Left hindlimb (tissue), 1 donor: ENCODE measurements around the gene PRKAG2.

Experiments used
- DNase-seq: peaks from one replicate; pipeline ENCODE4 v3.0.0-alpha.2; 2018

PRKAG2 gene

DNA sequence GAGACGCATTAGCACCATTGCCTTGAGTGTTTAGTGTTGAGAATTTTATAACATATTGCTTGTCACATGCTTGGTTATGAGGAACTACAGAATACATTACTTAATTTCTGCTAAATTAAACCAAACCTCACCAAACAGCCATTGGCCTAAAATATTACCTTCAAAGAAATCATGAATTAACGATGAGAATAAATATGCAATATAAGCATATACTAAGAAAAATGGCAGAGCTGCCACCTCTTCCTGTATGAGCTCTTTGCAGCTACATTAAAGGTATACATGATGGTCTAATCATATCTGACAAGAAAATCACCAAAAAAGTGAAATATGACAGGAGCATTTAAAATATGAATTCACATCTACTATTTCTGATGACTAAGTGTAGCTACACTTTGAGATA lies 352.1 kb downstream of the PRKAG2 start:
- no peak for DNase-seq

GRCh38 chr7:151524331-151524730 lies 352.6 kb downstream of the PRKAG2 start:
- DNase-seq = no peak

- peak; percentile 58 for DNase-seq
Measured at GRCh38 chr7:151520419-151521261, 356.3 kb downstream of the PRKAG2 start.

DNA sequence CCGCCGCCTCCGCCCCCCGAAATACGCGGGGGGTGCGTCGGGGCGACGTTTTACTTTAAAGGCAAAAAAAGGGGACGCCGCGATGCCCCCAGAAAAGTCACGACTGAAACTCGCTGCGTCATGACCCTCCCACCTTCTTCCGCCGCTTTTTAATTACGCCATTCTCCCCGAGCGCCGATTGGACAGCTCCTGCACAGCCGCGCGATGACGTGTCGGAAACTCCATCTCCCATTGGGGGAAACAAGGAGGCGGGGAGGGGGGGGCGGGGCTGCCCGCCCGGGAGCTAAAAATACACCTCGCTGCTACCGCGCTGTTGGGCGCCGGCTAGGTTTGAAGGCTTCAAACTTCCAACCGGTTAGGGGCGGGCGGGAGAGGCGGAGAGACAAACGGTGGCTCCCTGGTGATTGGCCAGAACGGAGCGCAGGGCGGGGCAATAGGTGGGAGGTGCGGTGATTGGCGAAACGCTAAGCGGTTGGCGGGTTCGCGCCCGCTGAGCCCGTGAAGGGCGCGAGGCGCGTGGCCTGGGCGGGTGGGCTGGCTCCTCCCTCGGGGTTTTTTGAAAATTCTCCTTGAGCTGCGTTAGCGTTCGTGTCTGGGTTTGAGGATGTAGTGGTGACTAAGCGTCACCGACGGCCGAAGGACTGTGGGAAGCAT lies 357.0 kb downstream of the PRKAG2 start, which contains the start of gene RHEB:
TSS of gene RHEB (minus strand) at position 131 of the 654 bp plus-strand sequence. CDS start 384 bp downstream, outside the sequence.
- DNase-seq = peak; percentile 100

DNA sequence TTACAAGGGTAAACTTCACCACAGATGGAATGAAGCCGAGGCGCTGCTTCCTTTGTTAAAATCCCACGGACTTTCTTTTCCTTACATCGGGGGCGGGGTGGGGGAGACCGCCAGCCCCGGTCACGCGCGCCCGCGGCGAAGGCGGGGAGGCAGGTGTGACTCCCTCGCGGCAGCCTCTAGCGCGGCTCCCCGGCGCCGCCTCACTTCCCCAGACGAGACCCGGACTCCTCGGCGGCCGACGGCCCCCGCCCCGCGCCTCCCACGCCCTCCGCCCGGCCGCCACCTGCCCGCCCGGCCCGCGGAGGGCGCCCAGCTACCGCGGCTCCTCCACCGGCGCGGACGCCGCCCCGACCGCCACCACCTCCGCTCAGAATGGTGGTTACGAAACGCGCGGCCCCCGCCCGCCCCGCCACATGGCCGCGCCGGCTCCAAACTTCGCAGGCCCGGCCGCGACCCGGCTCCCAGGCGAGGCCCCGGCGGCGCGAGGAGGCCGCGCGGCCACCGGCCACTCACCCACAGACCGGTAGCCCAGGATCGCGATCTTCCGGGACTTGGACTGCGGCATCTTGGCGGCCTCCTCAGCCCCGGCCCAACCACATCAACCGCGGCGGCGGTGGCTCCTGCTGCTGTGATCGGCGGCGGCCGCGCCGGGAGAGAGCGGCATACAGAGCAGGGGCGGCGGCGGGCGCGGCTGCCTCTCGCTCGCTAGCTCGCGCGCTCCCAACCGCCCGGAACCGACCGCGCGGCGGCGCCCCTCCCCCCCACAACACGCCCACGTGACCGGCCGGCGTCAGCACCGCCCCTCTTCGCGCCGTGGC lies 357.8 kb downstream of the PRKAG2 start:
- DNase-seq = peak; percentile 70

DNA sequence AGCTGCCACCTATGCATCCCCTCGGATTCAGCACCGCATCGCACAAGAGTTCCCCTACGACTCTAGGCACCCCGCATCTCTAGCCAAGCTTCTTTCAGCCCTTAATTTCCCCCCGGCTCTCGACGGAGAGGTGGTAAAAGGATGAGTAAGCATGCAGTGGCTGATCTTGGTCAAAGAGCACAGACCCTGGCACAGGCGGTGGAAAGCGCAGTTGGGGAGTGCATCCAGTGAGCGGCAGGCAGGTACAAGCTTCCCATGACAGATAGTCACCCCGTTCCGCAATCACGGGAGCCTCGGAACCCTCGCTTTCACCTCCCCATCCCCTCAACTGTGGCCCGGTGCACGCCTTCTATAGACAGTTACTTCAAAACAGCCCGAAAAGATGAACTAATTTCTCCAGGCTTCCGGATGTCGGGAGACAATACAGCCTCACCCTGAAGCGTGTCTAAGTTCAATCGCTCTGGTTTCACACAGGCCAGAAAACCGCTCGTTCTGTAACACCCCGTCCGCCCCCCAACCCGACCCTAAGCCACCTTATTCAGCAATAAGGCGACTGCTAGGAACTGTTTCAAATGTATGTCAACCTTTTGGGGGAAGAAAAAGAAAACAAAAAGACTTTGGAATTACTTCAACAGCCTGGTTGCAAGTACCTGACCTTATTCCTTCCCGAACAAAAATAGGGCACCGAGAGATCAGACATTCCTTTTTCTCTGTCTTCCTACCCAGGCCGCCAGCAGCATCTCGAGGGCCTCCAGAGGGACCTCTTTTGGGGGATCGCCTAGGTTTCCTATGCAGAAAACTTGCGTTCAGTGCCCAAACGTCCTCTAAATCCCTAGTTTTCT lies 358.6 kb downstream of the PRKAG2 start:
- peak; percentile 55 for DNase-seq

DNA sequence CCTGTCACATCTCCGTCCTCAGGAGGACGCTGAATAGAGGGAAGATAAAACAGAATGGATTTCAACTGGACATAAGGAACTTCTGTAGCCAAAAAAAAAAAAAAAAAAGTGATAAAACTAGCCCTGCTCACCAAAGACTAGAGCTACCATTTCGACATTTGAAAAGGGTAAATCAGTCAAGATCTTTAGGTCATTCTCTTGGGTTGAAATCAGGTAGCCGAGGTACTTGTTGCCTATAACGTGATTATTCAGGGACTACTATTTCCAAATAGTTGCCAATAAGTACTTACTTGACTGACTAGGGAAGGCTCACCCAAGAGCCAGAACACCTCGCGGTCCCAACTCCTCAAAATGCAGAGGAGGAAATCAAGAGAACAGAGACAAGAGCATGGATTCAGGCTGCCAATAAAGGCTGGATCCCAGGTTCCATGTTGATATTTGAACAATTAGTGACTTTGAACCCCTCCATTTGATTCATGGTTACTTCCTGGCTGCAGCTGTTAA lies 359.3 kb downstream of the PRKAG2 start:
- DNase-seq = no peak

DNA sequence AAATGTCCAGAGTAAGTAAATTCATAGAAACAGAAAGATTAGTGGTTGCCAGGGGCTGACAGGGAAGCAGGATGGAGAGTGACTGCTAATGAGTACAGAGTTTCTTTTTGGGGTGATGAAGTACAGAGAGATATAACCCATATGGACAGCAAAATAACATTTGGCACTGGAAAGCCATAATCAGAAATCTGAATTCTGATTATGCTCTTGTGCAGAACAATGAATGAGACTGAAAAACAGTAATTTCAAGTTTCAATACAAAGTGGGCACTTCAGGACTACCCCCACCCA lies 361.7 kb downstream of the PRKAG2 start:
- no peak for DNase-seq

DNA sequence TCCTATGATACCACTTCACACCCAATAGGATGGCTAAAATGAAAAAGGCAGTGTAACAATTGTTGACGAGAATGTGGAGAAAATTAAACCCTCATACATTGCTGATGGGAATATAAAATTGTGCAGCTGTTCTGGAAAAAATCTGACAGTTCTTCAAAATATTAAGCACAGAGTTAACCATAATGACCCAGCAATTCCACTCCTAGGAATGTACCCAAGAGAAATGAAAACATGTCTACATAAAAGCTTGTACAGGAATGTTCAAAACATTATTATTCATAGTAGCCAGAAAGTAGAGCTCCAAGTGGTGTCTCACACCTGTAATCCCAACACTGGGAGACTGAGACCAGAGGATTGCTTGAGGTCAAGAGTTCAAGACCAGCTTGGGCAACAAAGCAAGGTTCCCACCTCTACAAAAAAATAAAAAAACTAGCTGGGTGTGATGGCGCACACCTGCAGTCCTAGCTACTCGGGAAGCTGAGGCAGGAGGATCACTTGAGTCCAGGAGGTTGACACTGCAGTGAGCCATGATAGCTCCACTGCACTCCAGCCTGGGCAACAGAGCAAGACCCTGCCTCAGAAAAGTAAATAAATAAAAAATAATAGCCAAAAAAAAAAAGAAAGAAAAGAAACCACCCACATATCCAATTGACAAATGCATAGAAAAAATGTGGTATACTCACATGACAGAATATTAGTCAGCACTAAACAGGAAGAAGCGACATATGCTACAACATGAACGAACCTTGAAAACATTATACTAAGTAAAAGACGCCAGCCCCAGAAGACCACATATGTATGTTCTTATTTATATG lies 362.2 kb downstream of the PRKAG2 start:
- DNase-seq = no peak

- DNase-seq = no peak
Measured at GRCh38 chr7:151513133-151513532, 363.8 kb downstream of the PRKAG2 start.

DNA sequence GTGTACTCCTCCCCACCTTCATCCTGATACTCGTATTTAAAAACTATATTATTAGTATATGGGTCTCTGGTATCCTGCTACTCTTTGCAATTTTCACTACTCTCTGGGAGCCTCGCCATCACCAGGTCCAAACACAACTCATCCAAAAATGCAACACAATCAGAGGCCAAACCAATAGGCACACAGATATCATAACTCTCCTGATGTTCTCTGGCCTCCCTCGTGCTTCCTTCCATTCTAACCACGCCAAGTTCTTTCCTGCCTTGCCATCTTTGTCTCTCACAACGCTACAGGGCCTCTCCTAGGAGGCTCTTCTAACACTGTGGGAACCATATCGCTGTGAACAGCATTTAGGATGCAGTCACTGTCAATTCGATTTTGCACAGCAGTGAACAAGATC lies 364.6 kb downstream of the PRKAG2 start:
- DNase-seq = no peak

DNA sequence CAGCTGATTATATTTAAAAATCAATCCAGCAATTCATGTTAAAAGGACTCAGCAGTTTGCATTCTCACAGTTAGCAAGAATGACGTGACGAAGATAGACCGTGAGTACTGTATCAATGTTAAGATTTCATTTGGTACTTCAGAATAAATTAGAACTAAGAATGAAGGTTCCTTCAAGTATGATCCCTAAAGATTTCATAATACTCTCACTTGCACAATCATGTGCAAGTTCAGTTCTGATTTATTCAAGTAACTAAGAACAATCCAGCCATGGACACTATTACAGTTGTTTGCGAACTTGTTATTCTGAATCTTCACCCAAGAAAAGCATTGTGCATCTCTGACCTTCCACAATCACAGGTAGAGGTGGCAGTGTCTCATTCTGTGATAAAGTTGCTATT lies 365.0 kb downstream of the PRKAG2 start:
- no peak for DNase-seq

DNA sequence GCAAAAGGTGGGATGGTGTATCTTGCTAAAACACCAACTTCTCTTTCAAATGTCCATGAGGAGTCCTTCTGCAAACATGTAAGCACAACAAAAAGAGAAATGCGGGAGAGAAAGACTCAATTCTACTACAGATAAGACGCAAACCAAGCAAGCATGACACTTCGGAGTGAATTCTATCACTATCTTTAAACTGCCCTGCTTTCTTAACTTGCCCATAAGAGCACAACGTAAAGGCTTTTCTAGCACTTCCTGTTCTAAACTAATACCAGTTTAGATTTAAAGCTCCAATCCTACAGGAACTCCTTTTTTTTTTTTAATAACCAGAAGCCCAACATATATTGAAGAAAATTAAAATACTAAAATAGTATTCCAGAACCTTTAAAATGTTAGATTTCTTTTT lies 365.6 kb downstream of the PRKAG2 start:
- no peak for DNase-seq

- DNase-seq = no peak
Measured at GRCh38 chr7:151509670-151510333, 367.1 kb downstream of the PRKAG2 start.

- DNase-seq = no peak
Measured at GRCh38 chr7:151508991-151509390, 367.9 kb downstream of the PRKAG2 start.

GRCh38 chr7:151507806-151508205 lies 369.1 kb downstream of the PRKAG2 start:
- no peak for DNase-seq

DNA sequence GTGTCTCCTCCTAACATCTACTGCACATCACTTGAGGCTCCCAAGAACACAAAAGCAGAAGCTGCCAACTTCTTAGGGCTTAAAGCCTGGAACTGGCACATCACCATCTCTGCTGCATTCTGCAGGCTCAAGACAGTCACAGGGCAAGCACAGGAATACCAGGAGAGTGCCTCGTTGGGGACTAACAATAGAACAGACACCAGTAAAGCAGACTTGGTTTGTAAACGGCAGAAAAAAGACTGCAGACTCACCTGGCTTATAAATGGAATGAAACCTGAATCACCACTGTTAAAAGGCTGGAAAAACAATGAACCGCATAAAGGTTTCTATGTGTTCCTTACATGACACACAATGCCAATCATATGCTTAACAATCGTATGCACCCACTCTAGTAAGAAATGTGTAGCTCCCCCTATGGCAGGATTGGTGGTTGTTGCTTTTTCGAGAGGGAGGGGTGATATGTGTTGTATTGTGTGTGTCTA lies 370.0 kb downstream of the PRKAG2 start:
- no peak for DNase-seq
